HL-60 (cell line): Measurements from ENCODE around the gene HSPBAP1.

Source experiments
- POLR2AphosphoS5 ChIP-seq: IDR thresholded peaks from 2 replicates; pipeline ENCODE4 v1.6.1; 2012; ENCODE audit warnings: low read depth
- TF ChIP-seq, protein P1 (sequence below): IDR thresholded peaks from one replicate; pipeline ENCODE4 v1.5.1; 2011; ENCODE audit warnings: low read length, control low read depth, inconsistent platforms; ENCODE audit not compliant: insufficient read depth

GRCh38 chr3:122777563-122777962 lies 16.1 kb downstream of the HSPBAP1 start:
- TF ChIP-seq, protein P1, sequence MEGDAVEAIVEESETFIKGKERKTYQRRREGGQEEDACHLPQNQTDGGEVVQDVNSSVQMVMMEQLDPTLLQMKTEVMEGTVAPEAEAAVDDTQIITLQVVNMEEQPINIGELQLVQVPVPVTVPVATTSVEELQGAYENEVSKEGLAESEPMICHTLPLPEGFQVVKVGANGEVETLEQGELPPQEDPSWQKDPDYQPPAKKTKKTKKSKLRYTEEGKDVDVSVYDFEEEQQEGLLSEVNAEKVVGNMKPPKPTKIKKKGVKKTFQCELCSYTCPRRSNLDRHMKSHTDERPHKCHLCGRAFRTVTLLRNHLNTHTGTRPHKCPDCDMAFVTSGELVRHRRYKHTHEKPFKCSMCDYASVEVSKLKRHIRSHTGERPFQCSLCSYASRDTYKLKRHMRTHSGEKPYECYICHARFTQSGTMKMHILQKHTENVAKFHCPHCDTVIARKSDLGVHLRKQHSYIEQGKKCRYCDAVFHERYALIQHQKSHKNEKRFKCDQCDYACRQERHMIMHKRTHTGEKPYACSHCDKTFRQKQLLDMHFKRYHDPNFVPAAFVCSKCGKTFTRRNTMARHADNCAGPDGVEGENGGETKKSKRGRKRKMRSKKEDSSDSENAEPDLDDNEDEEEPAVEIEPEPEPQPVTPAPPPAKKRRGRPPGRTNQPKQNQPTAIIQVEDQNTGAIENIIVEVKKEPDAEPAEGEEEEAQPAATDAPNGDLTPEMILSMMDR = no peak
- no peak for TF ChIP-seq POLR2AphosphoS5
